GM19099 (cell line): ENCODE results near the gene SLC2A4.

ENCODE experiments used
- POLR2A ChIP-seq: IDR thresholded peaks from 3 replicates; pipeline ENCODE4 v1.6.1; 2011; ENCODE audit warnings: low read depth; ENCODE audit not compliant: insufficient read length; ENCODE audit errors: extremely low read depth

SLC2A4 gene

GRCh38 chr17:7317161-7317803 is 35.8 kb downstream of the SLC2A4 start:
- TF ChIP-seq POLR2A: no peak

GRCh38 chr17:7318121-7318860 is 36.8 kb downstream of the SLC2A4 start:
- TF ChIP-seq POLR2A: no peak

- no peak for TF ChIP-seq POLR2A
These were observed 39.9 kb downstream of the SLC2A4 start for GRCh38 chr17:7321466-7321865.

- TF ChIP-seq POLR2A: no peak
These were observed 41.1 kb downstream of the SLC2A4 start for GRCh38 chr17:7322520-7323194.

GRCh38 chr17:7323731-7324437 is 42.4 kb downstream of the SLC2A4 start:
- no peak for TF ChIP-seq POLR2A

- no peak for TF ChIP-seq POLR2A
These were observed 42.9 kb downstream of the SLC2A4 start for GRCh38 chr17:7324438-7324779.

GRCh38 chr17:7325031-7325528 is 43.6 kb downstream of the SLC2A4 start:
- TF ChIP-seq POLR2A: no peak

- TF ChIP-seq POLR2A: no peak
These were observed 44.7 kb downstream of the SLC2A4 start for GRCh38 chr17:7326186-7326585.

GRCh38 chr17:7327056-7327455 is 45.5 kb downstream of the SLC2A4 start:
- TF ChIP-seq POLR2A: no peak

- TF ChIP-seq POLR2A: no peak
These were observed 46.0 kb downstream of the SLC2A4 start for GRCh38 chr17:7327501-7327900.

GRCh38 chr17:7328009-7328408 is 46.5 kb downstream of the SLC2A4 start:
- TF ChIP-seq POLR2A: no peak

- peak; percentile 22 for TF ChIP-seq POLR2A
These were observed 47.4 kb downstream of the SLC2A4 start, which contains the start of gene NEURL4 for GRCh38 chr17:7328840-7329373. Gene NEURL4, minus strand, starts transcription at chr17:7329335. Its CDS starts 23 bp downstream, at chr17:7329312.

- TF ChIP-seq POLR2A: peak; percentile 64
These were observed 48.0 kb downstream of the SLC2A4 start for GRCh38 chr17:7329374-7329996.

GRCh38 chr17:7329997-7330637 is 48.6 kb downstream of the SLC2A4 start:
- peak; percentile 45 for TF ChIP-seq POLR2A
